NCI-H1417 treated with DMSO at 0.1 percent for 48 hours (cell line): ENCODE measurements around the gene TACR1.

Source experiments
- DNase-seq: peaks from one replicate; lab custom pipeline; 2025; lab: John Stamatoyannopoulos, UW

The TACR1 gene

GRCh38 chr2:75047992-75048625, 151.2 kb downstream of the TACR1 start:
- DNase-seq = no peak

GRCh38 chr2:75047189-75047991, 151.9 kb downstream of the TACR1 start:
- DNase-seq = no peak

DNA sequence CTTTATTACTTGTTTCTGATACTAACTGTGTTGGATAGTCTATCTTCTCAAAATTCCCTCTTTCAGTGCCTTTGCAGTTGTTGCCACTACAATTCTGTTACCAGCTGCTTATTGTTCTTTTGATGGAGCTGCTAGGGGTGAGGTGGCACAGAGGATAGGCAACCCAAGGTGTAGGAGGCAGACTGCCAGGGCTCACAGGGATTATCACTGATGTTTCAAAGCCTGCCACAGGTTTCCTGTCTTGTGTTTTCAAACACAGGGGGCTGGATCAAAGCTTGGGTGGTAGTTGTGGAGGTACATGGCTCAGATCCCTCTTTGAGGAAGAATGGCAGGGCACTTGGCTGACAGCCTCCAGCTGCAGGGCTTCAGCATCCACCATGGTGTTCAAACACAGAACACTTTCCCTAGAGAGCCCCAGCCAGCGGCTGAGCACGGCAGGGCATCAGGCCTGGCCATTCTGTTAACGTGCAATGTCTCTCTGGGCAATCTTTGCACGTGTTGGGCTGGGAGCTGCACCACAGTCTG, 153.7 kb downstream of the TACR1 start:
- DNase-seq = no peak

GRCh38 chr2:75044291-75044690, 155.0 kb downstream of the TACR1 start:
- DNase-seq = no peak

DNA sequence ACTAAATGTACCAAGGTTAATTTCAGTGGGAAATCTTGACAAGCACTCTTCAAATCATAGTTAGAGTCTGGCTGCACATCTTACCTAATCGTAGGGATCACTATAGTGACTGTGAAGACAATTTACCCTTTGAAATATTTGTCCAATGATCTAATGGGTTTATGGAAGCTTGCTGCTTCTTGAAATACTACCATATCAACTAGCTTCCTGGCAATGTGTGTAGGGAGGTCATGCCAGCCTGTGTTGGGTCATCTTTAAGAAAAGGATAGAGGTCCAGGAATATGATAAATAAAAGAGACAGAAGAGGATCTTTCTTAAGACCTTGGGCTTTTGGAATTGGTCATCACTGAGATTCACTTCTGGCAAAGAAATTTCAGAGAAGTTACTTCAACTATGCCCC, 156.5 kb downstream of the TACR1 start:
- no peak for DNase-seq

GRCh38 chr2:75041731-75042600, 157.4 kb downstream of the TACR1 start:
- DNase-seq = no peak

DNA sequence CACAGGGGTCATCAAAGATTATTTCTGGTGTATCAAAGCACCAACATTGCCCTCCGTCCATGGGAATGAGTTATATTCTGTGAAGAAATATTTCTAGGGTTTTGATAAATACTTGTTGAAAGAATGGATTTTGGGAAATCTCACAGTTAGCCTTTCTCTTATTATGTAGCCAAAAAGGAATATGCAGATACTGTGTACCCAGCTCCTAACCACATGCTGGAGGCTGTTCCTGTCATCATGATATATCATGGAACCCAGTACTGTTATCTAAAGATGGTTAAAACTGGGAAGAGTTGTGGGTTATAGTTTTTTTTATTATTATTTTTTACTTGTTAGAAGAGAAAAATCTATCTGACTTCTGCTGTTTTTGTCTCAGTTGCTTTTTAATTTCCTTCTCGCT, 158.1 kb downstream of the TACR1 start:
- no peak for DNase-seq

DNA sequence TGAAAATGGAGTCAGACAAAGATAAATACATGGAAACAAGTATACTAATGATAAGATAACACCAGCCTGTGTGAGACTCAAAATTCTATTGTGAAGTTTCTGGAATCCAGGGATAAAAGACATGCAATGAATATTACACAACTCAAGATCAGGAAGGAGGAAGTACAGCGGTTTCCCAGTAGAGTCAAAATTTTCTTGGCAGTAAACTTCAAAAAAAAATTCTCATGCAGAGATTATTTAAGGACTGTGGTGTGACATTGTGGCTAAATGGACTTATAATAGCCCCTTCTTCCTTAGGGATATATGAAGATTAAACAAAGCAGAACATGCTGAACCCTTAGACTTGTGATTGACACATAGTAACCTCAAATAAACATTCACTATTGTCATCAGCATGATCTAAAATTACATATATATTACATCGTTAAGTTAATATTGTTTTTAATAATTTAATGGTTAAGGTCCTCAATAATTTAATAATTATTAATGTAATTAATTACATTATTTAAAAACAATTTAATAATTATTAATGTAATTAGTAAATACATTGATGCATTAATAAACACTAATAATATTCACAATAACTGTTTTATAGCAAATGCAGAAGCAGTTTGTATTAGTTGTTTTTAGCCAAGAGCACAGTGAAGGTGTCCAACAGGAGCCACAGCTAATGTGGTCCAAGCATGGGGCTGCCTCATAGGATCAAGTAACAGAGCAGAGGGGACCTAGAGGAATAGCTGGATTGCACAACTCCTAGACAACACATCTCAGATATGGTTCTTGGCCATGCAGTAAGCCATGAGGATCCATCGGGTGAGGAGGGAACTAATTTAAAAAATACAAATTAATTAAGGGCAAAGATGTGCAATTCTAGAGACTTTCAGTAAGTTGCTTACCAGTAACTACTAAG, 163.6 kb downstream of the TACR1 start:
- DNase-seq = no peak

DNA sequence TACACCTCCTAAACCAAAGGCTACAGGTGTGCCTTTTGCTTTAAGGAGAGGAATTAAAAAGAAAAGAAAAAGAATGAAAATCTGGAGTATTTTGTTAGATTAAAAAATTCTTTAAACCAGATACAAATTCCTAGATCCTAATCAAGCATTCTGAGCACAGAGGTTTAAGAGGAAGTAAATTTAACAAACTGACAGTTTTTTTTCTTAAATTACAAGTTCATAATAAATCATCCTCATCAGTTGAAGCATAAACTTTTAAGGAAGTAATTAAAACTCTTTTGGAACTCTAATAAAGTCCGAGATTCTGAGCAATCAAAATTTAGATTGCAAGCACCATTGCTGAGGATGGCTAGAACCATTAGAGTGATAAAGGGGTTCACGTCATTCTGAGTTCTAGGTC, 165.8 kb downstream of the TACR1 start:
- DNase-seq = no peak

DNA sequence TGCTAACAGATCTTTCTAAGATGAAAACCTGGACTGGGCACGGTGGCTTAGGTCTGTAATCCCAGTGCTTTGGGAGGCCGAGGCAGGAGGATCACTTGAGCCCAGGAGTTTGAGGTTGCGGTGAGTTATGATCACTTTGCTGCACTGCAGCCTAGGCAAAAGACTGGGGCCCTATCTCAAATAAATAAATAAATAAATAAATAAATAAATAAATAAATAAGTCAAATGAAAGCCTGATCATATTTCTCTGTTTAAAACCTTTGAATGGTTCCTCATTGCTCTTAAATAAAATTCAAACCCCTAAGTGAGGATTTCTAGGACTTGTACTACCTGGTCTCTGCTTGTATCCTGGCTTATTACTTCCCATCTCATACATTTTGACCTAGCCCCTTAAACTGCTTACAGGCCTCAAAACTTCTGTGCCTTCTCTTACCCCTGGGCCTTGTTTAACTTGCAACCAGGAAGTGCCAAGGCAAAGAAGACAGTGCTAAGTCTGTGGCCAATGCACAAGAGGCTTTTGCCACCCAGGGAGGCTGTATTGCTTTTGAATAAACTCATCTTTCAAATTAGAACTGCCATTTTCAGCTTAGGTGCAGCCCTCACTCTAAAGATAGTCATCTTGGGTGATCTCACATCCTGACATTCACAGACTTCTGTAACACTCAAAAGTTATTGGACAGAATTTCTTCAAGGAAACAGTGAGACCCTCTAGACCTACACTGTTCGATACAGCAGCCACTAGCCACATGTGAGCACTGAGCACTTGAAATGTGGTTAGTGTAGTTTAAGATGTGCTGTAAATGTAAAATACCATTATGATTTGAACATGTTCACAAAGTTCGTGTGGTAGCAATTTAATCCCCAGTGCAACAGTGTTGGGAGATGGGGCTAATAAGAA, 167.2 kb downstream of the TACR1 start:
- no peak for DNase-seq

GRCh38 chr2:75031171-75031570, 168.1 kb downstream of the TACR1 start:
- no peak for DNase-seq

DNA sequence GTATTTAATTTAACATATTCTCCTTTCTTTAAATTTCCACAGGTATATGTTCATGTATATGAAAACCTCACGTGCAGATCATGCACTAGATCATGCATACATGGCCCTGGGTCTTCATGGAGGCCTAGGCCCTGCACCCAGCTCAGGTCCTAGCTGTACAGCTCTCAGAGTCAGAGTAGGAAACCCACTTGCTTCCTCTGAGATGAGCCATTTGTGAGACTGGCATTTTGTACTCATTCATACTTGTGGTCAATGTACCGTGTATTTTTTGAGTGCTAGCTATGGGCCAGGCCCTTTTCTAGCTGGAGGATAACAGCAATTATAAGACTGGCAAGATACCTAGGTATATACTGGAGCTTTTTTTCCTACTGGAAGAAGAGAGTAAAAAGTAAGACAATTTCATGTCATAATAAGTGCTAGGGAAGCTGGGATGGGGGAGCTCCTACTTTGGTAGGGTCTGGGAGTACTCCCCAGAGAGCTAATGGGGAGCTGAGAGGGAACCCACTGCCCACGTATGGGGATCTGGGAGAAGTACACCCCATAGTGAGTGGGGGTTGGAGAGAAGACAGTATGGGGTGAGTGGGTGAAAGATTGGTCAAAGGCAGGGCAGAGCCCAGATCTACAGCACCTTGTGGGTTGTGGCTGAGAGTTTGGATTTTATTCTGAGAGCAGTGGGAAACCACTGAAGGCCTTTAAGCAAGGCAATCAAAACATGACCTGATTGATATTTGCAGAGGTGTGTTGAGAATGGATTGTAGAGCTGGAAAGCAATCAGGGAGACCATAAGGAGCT, 168.9 kb downstream of the TACR1 start:
- no peak for DNase-seq

- DNase-seq = no peak
Measured at GRCh38 chr2:75027886-75028285, 171.4 kb downstream of the TACR1 start.

- DNase-seq = no peak
Measured at GRCh38 chr2:75025633-75026380, 173.5 kb downstream of the TACR1 start.

- DNase-seq = no peak
Measured at GRCh38 chr2:75025216-75025615, 174.1 kb downstream of the TACR1 start.

DNA sequence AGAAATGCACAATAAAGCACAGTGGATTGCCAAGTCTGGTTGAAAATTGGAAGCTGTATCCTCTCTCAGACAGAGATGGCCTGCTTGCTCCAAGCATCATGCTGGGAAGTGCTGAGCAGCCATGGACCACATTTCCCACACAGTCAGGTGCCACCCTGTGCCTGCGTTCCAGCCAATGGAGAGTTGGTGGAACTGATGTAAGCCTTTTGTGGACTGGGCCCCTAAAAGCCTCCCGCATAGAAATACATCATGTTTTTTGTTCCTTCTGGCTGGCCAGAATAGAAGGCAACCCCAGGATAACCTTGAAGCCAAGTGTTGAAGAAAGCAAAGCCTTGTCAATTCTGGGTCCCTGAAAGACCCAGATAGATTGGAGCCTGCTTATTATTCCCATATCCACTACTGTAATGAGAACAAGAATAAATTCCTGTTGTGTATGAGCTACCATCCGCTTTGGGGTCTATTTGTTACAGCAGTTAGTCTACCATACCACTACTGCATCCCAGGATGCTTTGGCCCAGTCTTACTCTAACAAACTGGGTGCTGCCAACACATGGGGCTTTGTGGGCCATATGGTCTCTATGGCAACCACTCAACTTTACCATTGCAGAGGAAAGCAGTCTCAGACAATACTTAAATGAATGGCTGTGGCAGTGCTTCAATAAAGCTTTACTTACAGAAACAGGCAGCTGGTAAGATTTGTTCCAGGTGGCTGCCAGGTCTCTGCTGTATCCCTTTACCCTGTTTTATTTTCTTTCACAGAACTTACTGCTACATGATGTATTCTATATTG, 175.5 kb downstream of the TACR1 start:
- DNase-seq = no peak

DNA sequence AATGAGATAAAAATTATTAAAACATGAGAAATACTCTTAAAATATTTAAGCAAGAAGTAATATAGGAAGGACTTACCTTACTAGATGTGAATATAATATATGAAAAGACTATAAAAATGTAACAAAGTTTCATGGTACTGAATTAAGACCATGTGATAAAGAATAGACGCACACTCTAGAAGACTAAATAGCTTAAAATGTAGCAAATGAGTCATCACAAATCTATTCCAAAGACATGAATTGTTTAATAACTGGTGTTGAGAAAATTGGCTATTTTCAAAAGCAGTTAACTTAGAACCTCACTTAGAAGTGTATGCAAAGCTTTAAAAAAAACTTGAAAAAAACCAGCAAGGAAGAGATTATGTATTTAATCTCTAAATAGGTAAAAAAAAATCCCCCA, 176.8 kb downstream of the TACR1 start:
- no peak for DNase-seq

DNA sequence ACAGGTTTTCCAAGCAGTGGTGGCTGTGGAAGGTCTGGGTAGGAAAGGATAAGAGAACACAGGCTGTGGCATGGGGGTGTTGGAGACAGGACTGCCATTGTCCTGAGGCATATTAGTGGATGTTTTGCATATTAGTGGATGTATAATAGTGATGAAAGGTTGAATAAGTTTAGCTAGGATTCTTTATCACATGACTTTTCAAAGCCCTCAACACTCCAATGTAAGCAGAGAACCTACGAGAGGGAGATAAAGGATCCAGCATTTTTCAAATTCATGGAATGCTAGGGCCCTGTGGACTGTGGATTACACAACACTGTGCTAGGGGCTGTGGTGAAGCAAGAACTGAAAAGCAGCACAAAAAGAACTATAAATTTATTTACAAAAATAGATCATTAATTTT, 177.6 kb downstream of the TACR1 start:
- no peak for DNase-seq
